ENCODE results near the gene SLC24A4. TPM values are rescaled to one million over a fixed set of nuclear protein-coding genes. Genes with fewer than 3 reads are reported as not detected.

The SLC24A4 gene
- total RNA-seq, 1 donor from 2014 or later = 0.26 TPM

GRCh38 chr14:92409043-92409442 is 86.1 kb downstream of the SLC24A4 start:
- no peak overlapping the region for H3K27ac Mint-ChIP-seq (ENCODE audit: unreplicated experiment)
- DNase-seq (ENCODE audit: low read depth, low spot score) = no peak
- H3K27me3 Mint-ChIP-seq (ENCODE audit: low read depth) = peaks cover 5% of the 10 kb centered on the region
- H3K36me3 Mint-ChIP-seq (ENCODE audit: low read depth) = no peaks in the 10 kb centered on the region
- H3K9me3 Mint-ChIP-seq = peaks cover 6% of the 10 kb centered on the region
- no peak overlapping the region for H3K4me3 Mint-ChIP-seq
- TF ChIP-seq, protein P1, sequence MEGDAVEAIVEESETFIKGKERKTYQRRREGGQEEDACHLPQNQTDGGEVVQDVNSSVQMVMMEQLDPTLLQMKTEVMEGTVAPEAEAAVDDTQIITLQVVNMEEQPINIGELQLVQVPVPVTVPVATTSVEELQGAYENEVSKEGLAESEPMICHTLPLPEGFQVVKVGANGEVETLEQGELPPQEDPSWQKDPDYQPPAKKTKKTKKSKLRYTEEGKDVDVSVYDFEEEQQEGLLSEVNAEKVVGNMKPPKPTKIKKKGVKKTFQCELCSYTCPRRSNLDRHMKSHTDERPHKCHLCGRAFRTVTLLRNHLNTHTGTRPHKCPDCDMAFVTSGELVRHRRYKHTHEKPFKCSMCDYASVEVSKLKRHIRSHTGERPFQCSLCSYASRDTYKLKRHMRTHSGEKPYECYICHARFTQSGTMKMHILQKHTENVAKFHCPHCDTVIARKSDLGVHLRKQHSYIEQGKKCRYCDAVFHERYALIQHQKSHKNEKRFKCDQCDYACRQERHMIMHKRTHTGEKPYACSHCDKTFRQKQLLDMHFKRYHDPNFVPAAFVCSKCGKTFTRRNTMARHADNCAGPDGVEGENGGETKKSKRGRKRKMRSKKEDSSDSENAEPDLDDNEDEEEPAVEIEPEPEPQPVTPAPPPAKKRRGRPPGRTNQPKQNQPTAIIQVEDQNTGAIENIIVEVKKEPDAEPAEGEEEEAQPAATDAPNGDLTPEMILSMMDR (conservative IDR thresholded peaks at IDR 0.05) = no peak
- no peaks in the 10 kb centered on the region for H3K4me1 Mint-ChIP-seq

DNA sequence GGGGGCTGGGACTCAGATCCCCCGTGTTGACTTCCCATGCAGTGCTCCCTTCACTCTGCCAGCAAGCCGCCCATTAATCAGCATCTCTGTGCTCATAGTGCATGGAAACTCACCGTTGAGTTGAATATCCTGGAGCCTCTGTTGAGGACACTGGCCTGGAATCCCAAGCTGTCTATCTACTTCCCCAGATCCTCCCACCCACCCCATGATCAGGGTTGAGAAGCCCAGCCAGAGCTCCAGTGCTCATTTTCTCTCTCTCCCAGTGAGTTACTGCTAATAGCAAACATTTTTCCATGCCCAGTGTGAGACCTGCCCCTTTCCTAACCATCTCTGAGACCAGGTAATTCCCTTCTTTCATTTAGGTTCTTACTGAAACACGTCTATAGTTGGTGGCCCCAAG is 88.2 kb downstream of the SLC24A4 start:
- DNase-seq (ENCODE audit: low read depth, low spot score) = no peak
- TF ChIP-seq, protein P1 (conservative IDR thresholded peaks at IDR 0.05) = no peak
- no peaks in the 10 kb centered on the region for H3K36me3 Mint-ChIP-seq (ENCODE audit: low read depth)
- H3K4me1 Mint-ChIP-seq = no peaks in the 10 kb centered on the region
- no peak overlapping the region for H3K27ac Mint-ChIP-seq (ENCODE audit: unreplicated experiment)
- peaks cover 5% of the 10 kb centered on the region for H3K27me3 Mint-ChIP-seq (ENCODE audit: low read depth)
- no peak overlapping the region for H3K4me3 Mint-ChIP-seq
- H3K9me3 Mint-ChIP-seq = peaks cover 3% of the 10 kb centered on the region

DNA sequence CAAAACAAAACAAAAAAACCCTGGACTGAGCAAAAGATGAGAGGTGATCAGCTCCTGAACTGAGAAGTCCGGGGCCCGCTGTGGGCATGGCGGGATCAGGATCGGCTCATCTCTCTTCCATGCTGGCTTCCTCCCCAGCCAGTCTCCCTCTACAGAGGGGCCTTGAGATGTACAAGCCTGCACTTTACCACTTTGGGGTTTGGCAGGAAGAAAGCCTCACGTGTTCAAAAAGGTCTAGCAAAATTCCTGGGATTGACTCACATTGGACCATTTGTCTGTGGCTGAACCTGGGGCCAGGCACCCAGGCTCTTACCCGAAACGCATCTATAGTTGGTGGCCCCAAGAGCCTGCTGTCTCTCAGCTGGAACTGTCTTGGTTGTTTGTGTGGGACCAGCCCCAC is 89.0 kb downstream of the SLC24A4 start:
- H3K9me3 Mint-ChIP-seq = peaks cover under 1% of the 10 kb centered on the region
- TF ChIP-seq, protein P1 (conservative IDR thresholded peaks at IDR 0.05) = no peak
- no peak overlapping the region for H3K4me3 Mint-ChIP-seq
- no peaks in the 10 kb centered on the region for H3K36me3 Mint-ChIP-seq (ENCODE audit: low read depth)
- peaks cover 5% of the 10 kb centered on the region for H3K27me3 Mint-ChIP-seq (ENCODE audit: low read depth)
- H3K27ac Mint-ChIP-seq (ENCODE audit: unreplicated experiment) = peak overlapping the region; percentile 41
- no peaks in the 10 kb centered on the region for H3K4me1 Mint-ChIP-seq
- DNase-seq (ENCODE audit: low read depth, low spot score) = no peak

- Mint-ChIP-seq H3K36me3 (ENCODE audit: low read depth) (no peaks in the 10 kb centered on the region), H3K4me1 (no peaks in the 10 kb centered on the region), H3K27me3 (ENCODE audit: low read depth) (peaks cover 5% of the 10 kb centered on the region), H3K4me3 (no peak overlapping the region), H3K9me3 (no peaks in the 10 kb centered on the region), H3K27ac (ENCODE audit: unreplicated experiment) (no peak overlapping the region)
- DNase-seq (ENCODE audit: low read depth, low spot score) = no peak
- TF ChIP-seq, protein P1 (conservative IDR thresholded peaks at IDR 0.05) = no peak
Observed at GRCh38 chr14:92412912-92413311, 89.9 kb downstream of the SLC24A4 start.

DNA sequence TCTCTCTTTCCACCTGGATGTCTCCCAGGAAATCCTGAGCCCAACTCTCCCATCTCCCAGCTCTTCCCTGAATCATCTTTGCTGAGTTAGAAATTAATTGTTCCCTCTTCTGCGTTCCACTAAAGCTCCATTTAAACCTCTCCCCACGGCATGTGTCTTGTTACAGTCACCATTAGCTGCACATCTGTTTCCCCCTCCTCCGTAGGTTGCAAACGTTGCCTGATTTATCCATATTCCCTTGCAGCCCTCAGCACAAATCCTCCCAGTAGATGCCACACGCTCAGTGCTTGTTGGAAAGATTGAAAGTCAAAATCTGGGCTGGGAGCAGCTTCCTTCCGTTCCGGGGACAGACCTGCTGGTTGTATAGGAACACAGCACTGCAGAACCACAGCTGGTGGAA is 90.4 kb downstream of the SLC24A4 start:
- TF ChIP-seq, protein P1 (conservative IDR thresholded peaks at IDR 0.05) = no peak
- no peak overlapping the region for H3K27ac Mint-ChIP-seq (ENCODE audit: unreplicated experiment)
- H3K4me3 Mint-ChIP-seq = no peak overlapping the region
- H3K4me1 Mint-ChIP-seq = no peaks in the 10 kb centered on the region
- H3K36me3 Mint-ChIP-seq (ENCODE audit: low read depth) = no peaks in the 10 kb centered on the region
- peaks cover 5% of the 10 kb centered on the region for H3K27me3 Mint-ChIP-seq (ENCODE audit: low read depth)
- H3K9me3 Mint-ChIP-seq = no peaks in the 10 kb centered on the region
- no peak for DNase-seq (ENCODE audit: low read depth, low spot score)
